ENCODE data around the gene MEIS1.

MEIS1 gene

GRCh38 chr2:66408905-66409304 lies 26.0 kb upstream of the MEIS1 start:
- H3K4me3 ChIP-seq (ENCODE audit: control insufficient read depth, low read depth, low read length) = no peak overlapping the region
- DNase-seq (ENCODE audit: low read depth) = no peak
- no peak for TF ChIP-seq CTCF (conservative IDR thresholded peaks at IDR 0.05; ENCODE audit: control insufficient read depth, insufficient read depth, low read depth, low read length)

GRCh38 chr2:66412874-66413273 lies 22.1 kb upstream of the MEIS1 start:
- no peak overlapping the region for H3K4me3 ChIP-seq (ENCODE audit: control insufficient read depth, low read depth, low read length)
- TF ChIP-seq CTCF (conservative IDR thresholded peaks at IDR 0.05; ENCODE audit: control insufficient read depth, insufficient read depth, low read depth, low read length) = no peak
- DNase-seq (ENCODE audit: low read depth) = no peak

- no peak for TF ChIP-seq CTCF (conservative IDR thresholded peaks at IDR 0.05; ENCODE audit: control insufficient read depth, insufficient read depth, low read depth, low read length)
- DNase-seq (ENCODE audit: low read depth) = no peak
- H3K4me3 ChIP-seq (ENCODE audit: control insufficient read depth, low read depth, low read length) = no peak overlapping the region
Observed at GRCh38 chr2:66414896-66415295, 20.0 kb upstream of the MEIS1 start.

GRCh38 chr2:66418381-66418780 lies 16.5 kb upstream of the MEIS1 start:
- no peak for TF ChIP-seq CTCF (conservative IDR thresholded peaks at IDR 0.05; ENCODE audit: control insufficient read depth, insufficient read depth, low read depth, low read length)
- no peak overlapping the region for H3K4me3 ChIP-seq (ENCODE audit: control insufficient read depth, low read depth, low read length)
- no peak for DNase-seq (ENCODE audit: low read depth)

- DNase-seq (ENCODE audit: low read depth) = no peak
- H3K4me3 ChIP-seq (ENCODE audit: control insufficient read depth, low read depth, low read length) = no peak overlapping the region
- no peak for TF ChIP-seq CTCF (conservative IDR thresholded peaks at IDR 0.05; ENCODE audit: control insufficient read depth, insufficient read depth, low read depth, low read length)
Observed at GRCh38 chr2:66421612-66422011, 13.3 kb upstream of the MEIS1 start.

- DNase-seq (ENCODE audit: low read depth) = no peak
- TF ChIP-seq CTCF (conservative IDR thresholded peaks at IDR 0.05; ENCODE audit: control insufficient read depth, insufficient read depth, low read depth, low read length) = no peak
- no peak overlapping the region for H3K4me3 ChIP-seq (ENCODE audit: control insufficient read depth, low read depth, low read length)
Observed at GRCh38 chr2:66423391-66424124, 11.4 kb upstream of the MEIS1 start.

Measured in fibroblast of mammary gland (primary cell).